Measurements from ENCODE around the gene MRPL21.

MRPL21 gene

GRCh38 chr11:68841718-68842426, 61.8 kb downstream of the MRPL21 start, which contains the start of gene CPT1A:
TSS of gene CPT1A (minus strand) at chr11:68841916. CDS start at chr11:68815474, 26,442 bp downstream.
- DNase-seq (ENCODE audit: low read depth), result no peak

All from CMK (cell line).